GM12801 (cell line): ENCODE results near the gene UNK.

Experiments
- CTCF ChIP-seq: IDR thresholded peaks from one replicate; pipeline ENCODE4 v1.5.1; 2011; ENCODE audit warnings: control low read depth; ENCODE audit not compliant: insufficient read length; ENCODE audit errors: extremely low read depth

Gene UNK

GRCh38 chr17:75756451-75757085 is 28.0 kb upstream of the UNK start:
- no peak for TF ChIP-seq CTCF

DNA sequence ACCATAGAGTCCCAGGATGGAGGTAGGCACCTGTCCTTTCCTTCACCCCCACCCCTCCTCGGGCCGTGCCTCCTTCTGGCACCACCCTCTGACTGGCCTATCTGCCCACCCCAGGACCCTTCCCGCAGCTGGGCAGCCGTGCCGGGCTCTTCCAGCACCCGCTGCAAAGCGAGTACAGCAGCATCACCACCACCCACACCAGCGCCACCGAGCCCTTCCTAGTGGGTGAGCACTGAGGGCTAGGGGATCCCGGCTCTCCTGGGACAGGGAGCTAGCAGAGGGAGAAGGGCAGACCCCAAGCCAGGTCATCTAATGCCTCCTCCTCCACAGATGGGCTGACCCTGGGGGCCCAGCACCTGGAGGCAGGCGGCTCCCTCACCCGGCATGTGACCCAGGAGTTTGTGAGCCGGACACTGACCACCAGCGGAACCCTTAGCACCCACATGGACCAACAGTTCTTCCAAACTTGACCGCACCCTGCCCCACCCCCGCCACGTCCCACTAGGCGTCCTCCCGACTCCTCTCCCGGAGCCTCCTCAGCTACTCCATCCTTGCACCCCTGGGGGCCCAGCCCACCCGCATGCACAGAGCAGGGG is 27.4 kb upstream of the UNK start:
- TF ChIP-seq CTCF = no peak

- no peak for TF ChIP-seq CTCF
These were observed 26.3 kb upstream of the UNK start for GRCh38 chr17:75758131-75758905.

DNA sequence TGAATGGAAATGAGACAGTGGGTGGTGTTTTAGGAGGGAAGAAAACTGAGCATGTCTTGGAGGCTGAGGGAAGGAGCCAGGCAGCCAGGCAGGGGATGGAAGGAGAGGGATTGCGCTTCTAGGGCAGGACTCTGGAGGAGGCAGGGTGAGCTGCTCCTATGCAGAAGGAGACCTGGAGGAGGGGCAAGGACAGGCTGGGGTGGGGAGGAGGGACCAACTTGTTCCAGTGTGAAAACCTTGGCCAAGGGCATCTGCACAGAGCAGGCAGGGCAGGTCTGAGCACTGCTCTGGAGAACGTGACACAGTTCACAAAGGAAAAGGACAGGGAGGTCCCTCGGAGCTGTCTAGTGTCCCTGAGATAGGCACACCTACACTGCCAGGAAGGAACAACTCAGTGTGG is 25.1 kb upstream of the UNK start:
- TF ChIP-seq CTCF = no peak

DNA sequence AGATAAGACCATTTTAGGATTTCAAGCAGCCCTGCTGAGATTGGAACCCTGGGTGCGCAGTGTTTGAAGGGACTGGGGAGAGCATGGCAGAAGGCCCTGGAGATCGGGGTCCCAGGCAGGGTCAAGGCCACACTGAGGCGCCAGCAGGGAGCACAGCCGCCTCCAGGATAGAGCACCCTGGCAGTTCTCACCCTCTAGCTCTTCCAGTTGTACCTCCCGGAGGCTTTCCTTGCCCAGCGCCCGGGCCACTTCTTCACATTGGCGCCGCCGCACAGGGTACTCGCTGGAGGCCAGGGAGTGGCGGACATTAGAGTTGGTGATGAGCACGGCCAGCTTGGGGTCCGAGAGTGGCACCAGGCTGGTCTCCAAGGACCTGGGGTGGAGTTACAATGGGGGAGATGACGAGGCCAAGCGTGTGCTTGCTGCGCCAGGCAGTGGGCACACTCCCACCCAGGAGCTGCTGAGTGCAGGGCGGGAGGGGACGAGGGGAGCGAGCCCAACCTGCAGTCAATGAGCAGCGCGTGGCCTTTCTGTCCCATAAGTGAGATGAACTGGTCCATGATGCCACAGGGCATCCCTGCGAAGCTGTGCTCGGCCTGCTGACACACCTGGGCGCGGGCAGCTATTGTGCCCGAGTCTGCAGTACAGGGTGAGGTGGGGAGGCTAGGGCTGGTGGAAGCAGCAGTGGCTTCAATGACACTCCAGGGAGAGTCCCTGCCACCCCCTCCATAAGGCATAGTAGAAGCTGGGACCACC is 21.9 kb upstream of the UNK start:
- no peak for TF ChIP-seq CTCF

GRCh38 chr17:75763269-75763607 is 21.4 kb upstream of the UNK start:
- no peak for TF ChIP-seq CTCF
